ENCODE data around the gene TNFRSF8.

Gene TNFRSF8

GRCh38 chr1:12063141-12064072 is at the start of gene TNFRSF8:
TSS of gene TNFRSF8 (plus strand) at chr1:12063303. CDS start at chr1:12063599, 296 bp downstream.
- in situ Hi-C loops (cut with HindIII; ENCODE audit: low pct_unique_long_range_greater_than_20kb, low sequenced_read_pairs) = no loop called here
- DNase-seq (ENCODE audit: low read depth in 1 of 2, low spot score in 1 of 2) = no peak

DNA sequence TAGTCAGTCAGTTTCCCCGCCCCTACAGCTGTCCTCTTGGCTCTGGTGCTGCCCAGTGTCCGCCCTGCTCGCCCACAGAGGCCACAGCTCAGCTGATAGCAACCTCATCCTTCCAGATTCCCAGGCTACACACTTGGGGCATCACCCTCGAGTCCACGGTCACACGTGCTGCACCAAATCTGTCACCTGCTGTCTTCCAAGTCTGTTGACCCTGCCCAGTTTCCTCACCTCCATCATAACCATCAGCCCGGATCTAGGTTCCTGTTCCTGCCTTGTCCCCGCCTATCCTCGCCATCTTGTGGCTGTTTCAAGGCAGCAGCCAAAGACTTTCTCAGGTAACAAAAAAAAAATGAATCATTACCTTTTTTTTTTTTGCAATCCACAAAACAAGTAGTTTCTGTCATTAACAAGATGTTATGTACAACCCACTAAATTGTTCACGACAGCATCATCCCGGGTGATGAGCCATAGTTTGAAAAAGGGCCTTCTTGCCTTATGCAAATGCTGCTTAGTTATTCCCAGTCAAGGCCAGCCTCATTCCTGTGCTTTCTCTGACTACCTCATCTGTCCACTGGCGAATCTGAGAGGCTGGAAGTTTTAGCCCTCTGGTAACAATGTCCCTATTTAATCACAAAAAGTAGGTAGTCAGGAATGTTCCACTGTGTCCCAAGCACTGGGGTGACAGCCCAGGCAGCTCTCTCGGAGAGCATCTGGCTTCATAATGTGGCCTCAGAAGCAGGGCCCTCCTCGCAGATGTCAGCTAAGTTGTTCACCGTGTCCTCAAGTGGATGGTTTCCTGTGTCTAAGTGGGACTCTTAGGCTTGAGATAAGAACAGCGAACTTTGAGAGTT is 48.7 kb upstream of the TNFRSF8 start:
- in situ Hi-C loops (cut with HindIII; ENCODE audit: low pct_unique_long_range_greater_than_20kb, low sequenced_read_pairs) = no loop called here
- no peak for TF ChIP-seq JUND (IDR thresholded peaks at IDR 0.05; ENCODE audit: low read depth)
- no peak for DNase-seq (ENCODE audit: low read depth in 1 of 2, low spot score in 1 of 2)

More at GRCh38 chr1:12063141-12064072, at the start of gene TNFRSF8:
- no peak for TF ChIP-seq JUND (IDR thresholded peaks at IDR 0.05; ENCODE audit: low read depth)

- no peak for DNase-seq (ENCODE audit: low read depth in 1 of 2, low spot score in 1 of 2)
- TF ChIP-seq JUND (IDR thresholded peaks at IDR 0.05; ENCODE audit: low read depth) = no peak
- in situ Hi-C loops (cut with HindIII; ENCODE audit: low pct_unique_long_range_greater_than_20kb, low sequenced_read_pairs) = no loop called here
Observed at GRCh38 chr1:12015001-12015491, 48.1 kb upstream of the TNFRSF8 start.

DNA sequence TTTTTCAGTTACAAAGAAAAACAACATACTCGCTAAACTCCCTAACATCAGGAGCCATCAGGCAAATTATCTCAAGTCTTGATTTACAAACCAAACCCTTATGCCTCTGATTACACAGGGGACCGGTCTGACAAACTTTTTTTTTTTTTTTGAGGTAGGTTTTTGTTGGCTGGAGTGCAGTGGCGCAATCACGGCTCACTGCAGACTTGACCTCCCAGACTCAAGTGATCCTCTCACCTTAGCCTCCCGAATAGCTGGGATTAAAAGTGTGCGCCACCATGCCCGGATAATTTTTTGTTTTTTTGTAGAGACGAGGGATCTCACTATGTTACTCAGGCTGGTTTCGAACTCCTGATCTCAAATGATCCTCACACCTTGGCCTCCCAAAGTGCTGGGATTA is 47.6 kb upstream of the TNFRSF8 start:
- in situ Hi-C loops (cut with HindIII; ENCODE audit: low pct_unique_long_range_greater_than_20kb, low sequenced_read_pairs) = no loop called here
- TF ChIP-seq JUND (IDR thresholded peaks at IDR 0.05; ENCODE audit: low read depth) = no peak
- no peak for DNase-seq (ENCODE audit: low read depth in 1 of 2, low spot score in 1 of 2)

- DNase-seq (ENCODE audit: low read depth in 1 of 2, low spot score in 1 of 2) = no peak
- in situ Hi-C loops (cut with HindIII; ENCODE audit: low pct_unique_long_range_greater_than_20kb, low sequenced_read_pairs) = no loop called here
- no peak for TF ChIP-seq JUND (IDR thresholded peaks at IDR 0.05; ENCODE audit: low read depth)
Observed at GRCh38 chr1:12016182-12016581, 46.9 kb upstream of the TNFRSF8 start.

- DNase-seq (ENCODE audit: low read depth in 1 of 2, low spot score in 1 of 2) = no peak
- no peak for TF ChIP-seq JUND (IDR thresholded peaks at IDR 0.05; ENCODE audit: low read depth)
- in situ Hi-C loops (cut with HindIII; ENCODE audit: low pct_unique_long_range_greater_than_20kb, low sequenced_read_pairs) = no loop called here
Observed at GRCh38 chr1:12019858-12020509, 43.1 kb upstream of the TNFRSF8 start.

- in situ Hi-C loops (cut with HindIII; ENCODE audit: low pct_unique_long_range_greater_than_20kb, low sequenced_read_pairs) = no loop called here
- TF ChIP-seq JUND (IDR thresholded peaks at IDR 0.05; ENCODE audit: low read depth) = no peak
- no peak for DNase-seq (ENCODE audit: low read depth in 1 of 2, low spot score in 1 of 2)
Observed at GRCh38 chr1:12021616-12022015, 41.5 kb upstream of the TNFRSF8 start.

DNA sequence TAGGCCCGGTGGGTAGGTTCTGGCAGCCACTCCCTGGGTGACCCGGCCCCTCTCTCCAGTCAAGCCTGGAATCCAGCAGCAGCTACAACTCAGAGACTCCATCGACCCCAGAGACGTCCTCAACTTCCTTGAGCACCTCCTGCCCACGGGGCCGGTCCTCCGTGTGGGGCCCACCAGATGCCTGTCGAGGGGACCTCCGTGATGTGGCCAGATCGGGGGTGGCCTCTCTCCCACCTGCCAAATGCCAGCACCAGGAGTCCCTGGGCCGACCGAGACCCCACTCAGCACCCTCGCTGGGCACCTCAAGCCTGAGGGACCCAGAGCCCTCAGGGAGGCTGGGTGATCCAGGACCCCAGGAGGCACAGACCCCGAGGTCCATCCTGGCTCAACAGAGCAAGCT is 41.1 kb upstream of the TNFRSF8 start:
- DNase-seq (ENCODE audit: low read depth in 1 of 2, low spot score in 1 of 2) = no peak
- TF ChIP-seq JUND (IDR thresholded peaks at IDR 0.05; ENCODE audit: low read depth) = no peak
- in situ Hi-C loops (cut with HindIII; ENCODE audit: low pct_unique_long_range_greater_than_20kb, low sequenced_read_pairs) = no loop called here

DNA sequence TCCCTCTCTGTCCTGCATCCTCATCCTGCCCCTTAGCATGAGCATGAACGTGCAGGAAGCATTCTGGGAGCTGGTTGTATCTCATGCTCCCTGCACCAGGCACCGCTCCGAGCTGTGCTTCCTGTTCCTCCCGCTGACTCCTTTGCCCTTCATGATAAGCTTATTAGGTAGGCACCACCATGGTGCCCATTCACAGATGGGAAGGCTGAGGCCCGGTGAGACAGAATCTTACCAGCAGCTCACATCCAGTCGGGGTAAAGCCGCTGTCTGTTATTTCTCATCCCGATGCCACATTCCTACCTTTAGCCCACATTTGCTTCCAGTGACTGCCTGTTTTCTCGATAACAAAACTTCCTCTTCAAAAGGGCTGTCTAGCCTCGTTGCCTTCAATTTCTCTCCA is 36.5 kb upstream of the TNFRSF8 start:
- DNase-seq (ENCODE audit: low read depth in 1 of 2, low spot score in 1 of 2) = no peak
- in situ Hi-C loops (cut with HindIII; ENCODE audit: low pct_unique_long_range_greater_than_20kb, low sequenced_read_pairs) = no loop called here

DNA sequence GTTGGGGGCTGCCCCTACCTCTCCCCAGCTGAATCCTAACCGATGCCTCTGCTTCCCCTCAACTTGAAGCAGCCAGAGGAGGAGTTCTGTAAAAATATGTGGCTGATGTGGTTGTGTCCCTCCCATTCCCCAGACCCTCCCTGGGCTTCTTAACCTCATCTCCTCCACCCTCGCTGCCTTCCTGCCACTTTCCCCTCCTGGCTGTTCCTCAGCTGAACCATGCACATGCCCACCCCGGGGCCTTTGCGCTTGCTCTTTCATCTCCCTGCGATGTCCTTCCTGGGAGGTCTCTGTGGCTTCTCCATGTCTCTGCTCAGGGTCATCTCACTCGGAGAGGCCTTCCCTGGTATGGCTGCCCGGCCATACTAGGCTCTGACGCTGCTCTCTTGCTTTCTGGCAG is 34.9 kb upstream of the TNFRSF8 start:
- TF ChIP-seq JUND (IDR thresholded peaks at IDR 0.05; ENCODE audit: low read depth) = no peak
- DNase-seq (ENCODE audit: low read depth in 1 of 2, low spot score in 1 of 2) = no peak
- in situ Hi-C loops (cut with HindIII; ENCODE audit: low pct_unique_long_range_greater_than_20kb, low sequenced_read_pairs) = no loop called here

More for the DNA sequence above, 36.5 kb upstream of the TNFRSF8 start:
- no peak for TF ChIP-seq JUND (IDR thresholded peaks at IDR 0.05; ENCODE audit: low read depth)

- no peak for TF ChIP-seq JUND (IDR thresholded peaks at IDR 0.05; ENCODE audit: low read depth)
- no peak for DNase-seq (ENCODE audit: low read depth in 1 of 2, low spot score in 1 of 2)
- in situ Hi-C loops (cut with HindIII; ENCODE audit: low pct_unique_long_range_greater_than_20kb, low sequenced_read_pairs) = no loop called here
Observed at GRCh38 chr1:12028957-12029511, 34.1 kb upstream of the TNFRSF8 start.

DNA sequence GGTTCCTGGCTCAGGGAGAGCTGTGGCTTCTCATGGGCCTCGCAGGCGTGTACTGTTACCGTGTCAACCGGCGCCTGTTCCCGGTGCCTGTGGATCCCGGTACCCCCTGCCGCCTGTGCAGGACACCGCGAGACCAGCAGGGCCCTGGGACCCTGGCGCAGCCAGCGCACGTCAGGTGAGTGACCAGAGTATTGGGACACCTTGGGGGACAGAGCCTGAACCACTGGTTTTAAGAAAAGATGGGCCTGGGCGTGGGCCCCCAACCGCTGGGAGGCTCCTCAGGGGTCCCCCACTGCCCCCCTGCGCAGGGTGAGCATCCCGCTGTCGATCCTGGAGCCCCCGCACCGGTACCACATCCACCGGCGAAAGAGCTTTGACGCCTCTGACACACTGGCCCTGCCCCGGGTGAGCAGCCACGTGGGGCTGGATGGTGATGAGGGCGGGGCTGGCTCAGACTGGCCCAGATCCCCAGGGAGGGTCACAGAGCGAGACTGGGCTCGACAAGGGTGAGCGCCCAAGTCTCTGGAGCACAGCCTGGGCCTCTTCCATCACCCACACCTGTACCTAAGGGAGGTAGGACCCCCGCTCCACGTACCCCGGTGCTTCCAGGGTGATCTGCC is 33.3 kb upstream of the TNFRSF8 start:
- no peak for DNase-seq (ENCODE audit: low read depth in 1 of 2, low spot score in 1 of 2)
- in situ Hi-C loops (cut with HindIII; ENCODE audit: low pct_unique_long_range_greater_than_20kb, low sequenced_read_pairs) = no loop called here
- no peak for TF ChIP-seq JUND (IDR thresholded peaks at IDR 0.05; ENCODE audit: low read depth)
